Measurements from ENCODE around the gene PACS2. TPM values are rescaled to one million over a fixed set of nuclear protein-coding genes. Genes with fewer than 3 reads are reported as not detected.

The PACS2 gene
- total and polyA plus RNA-seq, 2 of the 8 experiments (the other 6 are each of a cell fraction or from before 2014, with no cell fraction given): 38.0 to 62.8 TPM

DNA sequence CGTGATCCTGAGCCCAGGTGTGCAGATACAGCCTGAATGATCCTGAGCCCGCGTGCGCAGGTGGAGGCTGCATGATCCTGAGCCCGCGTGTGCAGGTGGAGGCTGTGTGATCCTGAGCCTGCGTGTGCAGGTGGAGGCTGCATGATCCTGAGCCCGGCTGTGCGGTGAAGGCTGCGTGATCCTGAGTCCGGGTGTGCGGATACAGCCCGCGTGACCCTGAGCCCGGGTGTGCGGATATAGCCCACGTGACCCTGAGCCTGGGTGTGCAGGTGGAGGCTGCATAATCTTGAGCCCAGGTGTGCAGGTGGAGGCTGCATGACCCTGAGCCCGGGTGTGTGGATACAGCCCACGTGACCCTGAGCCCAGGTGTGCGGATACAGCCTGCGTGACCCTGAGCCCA, 34.0 kb upstream of the PACS2 start:
- peaks cover 8% of the 10 kb centered on the region; the same call in 1 of the 2 replicates for H3K79me1 ChIP-seq (ENCODE audit: low read depth, low read length)
- no peak overlapping the region for H2AFZ ChIP-seq (ENCODE audit: low read length)
- DNase-seq (ENCODE audit: low read depth in 1 of 2, low spot score in 2 of 2): no peak
- H3K18ac ChIP-seq (ENCODE audit: extremely low read depth, low read length): no peak overlapping the region
- no peaks in the 10 kb centered on the region for H3K27me3 ChIP-seq (replicated peaks in 1 of 4; ENCODE audit: control insufficient read depth in 3 of 4, extremely low read depth in 1 of 4, insufficient read depth in 3 of 4, low read length in 3 of 4)
- no peak overlapping the region for H3K56ac ChIP-seq (replicated peaks; ENCODE audit: insufficient read length, low read depth, low read length)
- no peak overlapping the region for H3K14ac ChIP-seq (ENCODE audit: insufficient read length)
- no peak overlapping the region for H2BK20ac ChIP-seq (ENCODE audit: low read length)
- H3K4me1 ChIP-seq (replicated peaks in 1 of 4; ENCODE audit: control insufficient read depth in 3 of 4, insufficient read depth in 4 of 4, low read length in 3 of 4): peaks cover 0 to 5% (median 3%) of the 10 kb centered on the region in 4 experiments; a peak in 4 of 7 replicates
- H3K9ac ChIP-seq (replicated peaks in 1 of 4; ENCODE audit: extremely low read depth in 1 of 4, low read depth in 3 of 4, low read length in 3 of 4): no peak overlapping the region
- no peak overlapping the region for H3K4ac ChIP-seq (replicated peaks; ENCODE audit: insufficient read length, low read depth, low read length)
- no peak overlapping the region for H4K8ac ChIP-seq (ENCODE audit: extremely low read depth, insufficient read depth, low read length)
- no peaks in the 10 kb centered on the region for H3K9me3 ChIP-seq (ENCODE audit: insufficient read depth in 2 of 2, low read depth in 1 of 2, low read length in 1 of 2)
- ChIA-PET POLR2A (ENCODE audit: partially characterized antibody) (interaction anchor here (0.8 kb wide), 1 partner anchor 20 kb away, joined by 3 read pairs; the partner anchor contains the start of gene BRF1), CTCF (ENCODE audit: partially characterized antibody) (interaction anchor here (0.6 to 2.0 kb wide), 6 partner anchors 10 to 464 kb away, joined by 3 to 9 read pairs (median 3); no protein-coding TSS in a partner anchor)
- no peaks in the 10 kb centered on the region for H3K36me3 ChIP-seq (ENCODE audit: control insufficient read depth in 2 of 4, insufficient read depth in 4 of 4, low read length in 3 of 4)
- H3K79me2 ChIP-seq (ENCODE audit: control insufficient read depth in 1 of 2, insufficient read depth in 2 of 2, low read length in 2 of 2): peaks cover 0 to 12% of the 10 kb centered on the region in 2 experiments; a peak in 1 of 4 replicates
- no peak overlapping the region for H3K4me2 ChIP-seq (ENCODE audit: insufficient read depth in 1 of 2, low read depth in 2 of 2, low read length in 2 of 2)
- H4K91ac ChIP-seq (replicated peaks; ENCODE audit: insufficient read length, low read length): no peak overlapping the region
- no peak overlapping the region for H3K27ac ChIP-seq (ENCODE audit: low read depth, low read length)
- H4K5ac ChIP-seq (ENCODE audit: insufficient read length, low read depth, low read length): no peak overlapping the region
- no peak for TF ChIP-seq ZNF274 (IDR thresholded peaks at IDR 0.05; ENCODE audit: borderline replicate concordance, extremely low read depth, low read length)
- H2BK15ac ChIP-seq (ENCODE audit: low read length): no peak overlapping the region
- peaks cover 3 to 9% of the 10 kb centered on the region in 2 experiments for H4K20me1 ChIP-seq (replicated peaks in 1 of 2; ENCODE audit: control insufficient read depth in 1 of 2, insufficient read depth in 2 of 2, low read length in 2 of 2)
- H3K23ac ChIP-seq (ENCODE audit: insufficient read length): no peak overlapping the region
- H3K23me2 ChIP-seq (ENCODE audit: low read depth, low read length): no peaks in the 10 kb centered on the region
- no peak overlapping the region for H2BK120ac ChIP-seq (replicated peaks; ENCODE audit: low read depth, low read length)
- H2AK5ac ChIP-seq (ENCODE audit: low read depth, low read length): no peak overlapping the region
- 85% methylated on average over 21 of the region's 21 CpGs; no CpG with 5 or more reads in 1 of the 2 experiments for WGBS, 2 experiments (ENCODE audit: extremely low coverage in 1 of 2, insufficient coverage in 1 of 2, insufficient read length in 1 of 2, insufficient replicate concordance in 2 of 2, low coverage in 1 of 2, low lambda C conversion rate in 2 of 2, missing lambda C conversion rate in 1 of 2)
- no peak overlapping the region for H3K4me3 ChIP-seq (ENCODE audit: extremely low read depth in 1 of 4, insufficient read depth in 2 of 4, low read depth in 3 of 4, low read length in 4 of 4)
- FAIRE-seq: no peak
- no peak overlapping the region for H2BK5ac ChIP-seq (ENCODE audit: low read depth, low read length)
- H2BK12ac ChIP-seq (ENCODE audit: low read depth, low read length): no peak overlapping the region

Measured in H1 (cell line).